HEK293T (cell line): ENCODE data around the gene KREMEN1.
A peak's percentile ranks its signal among the peaks of the same experiment; 100 is the strongest.
"Not testable (repeated sequence)": the region's sequence is repeated elsewhere in the genome, so short reads cannot be mapped to it uniquely, and the experiment has no call there.

ENCODE experiments used
- CTCF ChIA-PET: fragments of 350-600 bp; formaldehyde crosslinking; extraction: SDS; loops from one replicate; lab custom pipeline; 2021; ENCODE audit warnings: antibody characterized with exemption, inconsistent platforms; lab: Yijun Ruan, JAX
- POLR2A ChIA-PET: fragments of 350-600 bp; formaldehyde crosslinking; extraction: SDS; loops from one replicate; lab custom pipeline; 2020; ENCODE audit warnings: antibody characterized with exemption, inconsistent platforms; lab: Yijun Ruan, JAX
- DNase-seq: peaks from one replicate; pipeline ENCODE4 v3.0.0; 2012; ENCODE audit warnings: mixed read lengths; ENCODE audit errors: extremely low spot score
- ARNT ChIP-seq: fragments of 450-650 bp; IDR thresholded peaks from 2 replicates; pipeline ENCODE4 v1.6.1; 2017; ENCODE audit warnings: mild to moderate bottlenecking
- BHLHE40 ChIP-seq: fragments of 450-650 bp; IDR thresholded peaks from 2 replicates; pipeline ENCODE4 v1.6.1; 2016; ENCODE audit warnings: mild to moderate bottlenecking, moderate library complexity, borderline replicate concordance
- CTBP1 ChIP-seq: fragments of 450-650 bp; IDR thresholded peaks from 2 replicates; pipeline ENCODE4 v1.6.1; 2016; ENCODE audit warnings: borderline replicate concordance
- ELF4 ChIP-seq: fragments of 450-650 bp; IDR thresholded peaks from 2 replicates; pipeline ENCODE4 v1.6.1; 2017; ENCODE audit warnings: antibody characterized with exemption
- FOXA1 ChIP-seq: fragments of 450-650 bp; IDR thresholded peaks from 2 replicates; pipeline ENCODE4 v1.6.1; 2016; ENCODE audit warnings: mild to moderate bottlenecking
- FOXK2 ChIP-seq: fragments of 450-650 bp; IDR thresholded peaks from 2 replicates; pipeline ENCODE4 v1.6.1; 2016; ENCODE audit warnings: mild to moderate bottlenecking
- FOXM1 ChIP-seq: fragments of 450-650 bp; IDR thresholded peaks from 2 replicates; pipeline ENCODE4 v1.6.1; 2017; ENCODE audit warnings: mild to moderate bottlenecking, borderline replicate concordance
- HDGF ChIP-seq: fragments of 450-650 bp; IDR thresholded peaks from 2 replicates; pipeline ENCODE4 v1.6.1; 2017; ENCODE audit warnings: antibody characterized with exemption, borderline replicate concordance
- L3MBTL2 ChIP-seq: fragments of 450-650 bp; conservative IDR thresholded peaks from 2 replicates; pipeline ENCODE4 v1.6.1; 2016; ENCODE audit warnings: mild to moderate bottlenecking
- LEF1 ChIP-seq: fragments of 450-650 bp; IDR thresholded peaks from 2 replicates; pipeline ENCODE4 v1.6.1; 2017; ENCODE audit warnings: mild to moderate bottlenecking, borderline replicate concordance
- NFRKB ChIP-seq: fragments of 450-650 bp; IDR thresholded peaks from 2 replicates; pipeline ENCODE4 v1.6.1; 2016; ENCODE audit warnings: mild to moderate bottlenecking, moderate library complexity
- PKNOX1 ChIP-seq: fragments of 450-650 bp; IDR thresholded peaks from 2 replicates; pipeline ENCODE4 v1.6.1; 2016
- SP1 ChIP-seq: fragments of 450-650 bp; IDR thresholded peaks from 2 replicates; pipeline ENCODE4 v1.6.1; 2017
- SUZ12 ChIP-seq: fragments of 450-650 bp; IDR thresholded peaks from 2 replicates; pipeline ENCODE4 v1.6.1; 2016; ENCODE audit warnings: mild to moderate bottlenecking
- TARDBP ChIP-seq: fragments of 450-650 bp; IDR thresholded peaks from 2 replicates; pipeline ENCODE4 v1.6.1; 2016
- ZNF384 ChIP-seq: fragments of 450-650 bp; IDR thresholded peaks from 2 replicates; pipeline ENCODE4 v1.6.1; 2016

KREMEN1 gene

GRCh38 chr22:29080106-29080975 is 7.5 kb downstream of the KREMEN1 start:
- peak; percentile 48 for DNase-seq
- CTCF ChIA-PET: interaction anchor here (0.6 to 2.6 kb wide), 3 partner anchors 73 to 198 kb away, joined by 3 to 10 read pairs (median 3); no protein-coding TSS in a partner anchor
- TF ChIP-seq CTBP1 (0 out of 2 replicates have a peak, but pooled peaks have one; percentile 26), ZNF384 (peak; percentile 50; the same call in 1 of the 2 replicates), FOXK2 (no peak), ELF4 (no peak), NFRKB (no peak), PKNOX1 (peak; percentile 36; the same call in 1 of the 2 replicates), SP1 (no peak), FOXM1 (no peak), SUZ12 (no peak), HDGF (no peak), FOXA1 (no peak), ARNT (no peak), L3MBTL2 (no peak; the same call in 1 of the 2 replicates), BHLHE40 (no peak)
- POLR2A ChIA-PET: interaction anchor here (0.7 kb wide), 1 partner anchor 17 kb away, joined by 3 read pairs; no protein-coding TSS in a partner anchor

- POLR2A ChIA-PET: no interaction called here
- CTCF ChIA-PET: interaction anchor here (0.6 to 0.9 kb wide), 2 partner anchors 23 to 422 kb away, joined by 3 to 4 read pairs; no protein-coding TSS in a partner anchor
- TF ChIP-seq TARDBP: no peak
- no peak for DNase-seq
These were observed 8.8 kb downstream of the KREMEN1 start for GRCh38 chr22:29081517-29082236.

- no peak for DNase-seq
- ChIA-PET CTCF (interaction anchor here (0.6 to 0.9 kb wide), 2 partner anchors 25 to 71 kb away, joined by 3 to 4 read pairs; no protein-coding TSS in a partner anchor), POLR2A (interaction anchor here (0.8 kb wide), 1 partner anchor 30 kb away, joined by 3 read pairs; no protein-coding TSS in a partner anchor)
- no peak for TF ChIP-seq FOXK2
- no peak for TF ChIP-seq NFRKB
- TF ChIP-seq ELF4: no peak
- TF ChIP-seq LEF1: no peak
- no peak for TF ChIP-seq ZNF384
- TF ChIP-seq TARDBP: no peak
- no peak for TF ChIP-seq HDGF
- no peak for TF ChIP-seq SP1
- TF ChIP-seq BHLHE40: no peak
- no peak for TF ChIP-seq ARNT
- TF ChIP-seq FOXM1: no peak
These were observed 10.2 kb downstream of the KREMEN1 start for GRCh38 chr22:29082826-29083545.

- POLR2A ChIA-PET, DNase-seq, CTCF ChIA-PET: not testable (repeated sequence)
These were observed 10.7 kb downstream of the KREMEN1 start for GRCh38 chr22:29083576-29083932.

- ChIA-PET CTCF (no interaction called here), POLR2A (no interaction called here)
- TF ChIP-seq BHLHE40 (no peak), SP1 (no peak), SUZ12 (no peak), TARDBP (no peak), PKNOX1 (no peak), FOXK2 (no peak), CTBP1 (no peak), NFRKB (no peak), FOXM1 (no peak), LEF1 (no peak), FOXA1 (no peak), HDGF (no peak), ARNT (no peak), L3MBTL2 (no peak)
- DNase-seq: no peak
These were observed 11.2 kb downstream of the KREMEN1 start for GRCh38 chr22:29083933-29084591.

- DNase-seq: no peak
- no peak for TF ChIP-seq BHLHE40
- no peak for TF ChIP-seq FOXA1
- no peak for TF ChIP-seq CTBP1
- no peak for TF ChIP-seq LEF1
- no peak for TF ChIP-seq ELF4
- TF ChIP-seq SUZ12: no peak
- no peak for TF ChIP-seq PKNOX1
- no peak for TF ChIP-seq ZNF384
- TF ChIP-seq FOXK2: no peak
- no peak for TF ChIP-seq NFRKB
- TF ChIP-seq L3MBTL2: no peak
- TF ChIP-seq TARDBP: no peak
- POLR2A ChIA-PET: no interaction called here
- CTCF ChIA-PET: no interaction called here
These were observed 14.2 kb downstream of the KREMEN1 start for GRCh38 chr22:29087012-29087411.
